Calu3 (cell line): ENCODE measurements around the gene UNC5C. TPM values are rescaled to one million over a fixed set of nuclear protein-coding genes. Genes with fewer than 3 reads are reported as not detected.

Experiments used
- BruUV-seq: library from RNA; stranded (reverse); fragments of 400-500 nt; replicated peaks from 2 replicates; lab custom pipeline; 2021; lab: Mats Ljungman, UMichigan
- CTCF ChIA-PET: fragments of 300-600 bp; sonication (Branson Sonifier 250); formaldehyde crosslinking; loops from one replicate; lab custom pipeline; 2022; ENCODE audit warnings: antibody characterized with exemption; lab: Charles Lee
- DNase-seq: peaks from one replicate; pipeline ENCODE4 v3.0.0; 2022
- H3K27ac Mint-ChIP-seq: one replicate; pipeline ENCODE4 v1.8.0; 2022; ENCODE audit warnings: mixed read lengths; ENCODE audit not compliant: unreplicated experiment
- H3K27me3 Mint-ChIP-seq: one replicate; pipeline ENCODE4 v1.8.0; 2022; ENCODE audit warnings: mixed read lengths; ENCODE audit not compliant: unreplicated experiment
- H3K36me3 Mint-ChIP-seq: one replicate; pipeline ENCODE4 v1.8.0; 2022; ENCODE audit warnings: mild to moderate bottlenecking, moderate library complexity, mixed read lengths; ENCODE audit not compliant: insufficient read depth, unreplicated experiment
- H3K4me1 Mint-ChIP-seq: one replicate; pipeline ENCODE4 v1.8.0; 2022; ENCODE audit warnings: mild to moderate bottlenecking, low read depth, mixed read lengths; ENCODE audit not compliant: unreplicated experiment
- H3K4me3 Mint-ChIP-seq: one replicate; pipeline ENCODE4 v1.8.0; 2022; ENCODE audit warnings: mild to moderate bottlenecking, low read depth, moderate library complexity, mixed read lengths; ENCODE audit not compliant: unreplicated experiment
- H3K9me3 Mint-ChIP-seq: one replicate; pipeline ENCODE4 v1.8.0; 2022; ENCODE audit warnings: low read depth, mixed read lengths; ENCODE audit not compliant: unreplicated experiment
- intact Hi-C: fragments of 100-400 bp; cut with micrococcal nuclease; formaldehyde crosslinking; loops from one replicate; pipeline ENCODE4 v1.10.0; 2022; ENCODE audit not compliant: unreplicated experiment
- total RNA-seq: library from RNA; stranded (reverse); gene quantifications from 2 replicates; pipeline ENCODE4 v1.2.3, GENCODE V29; 2022
- TF ChIP-seq, protein P1 (sequence below): fragments of 200-600 bp; IDR thresholded peaks from one replicate; pipeline ENCODE4 v1.8.0; 2022; ENCODE audit warnings: antibody characterized with exemption; ENCODE audit not compliant: unreplicated experiment

The UNC5C gene
- total RNA-seq, 1 experiment from 2014 or later, result not detected

DNA sequence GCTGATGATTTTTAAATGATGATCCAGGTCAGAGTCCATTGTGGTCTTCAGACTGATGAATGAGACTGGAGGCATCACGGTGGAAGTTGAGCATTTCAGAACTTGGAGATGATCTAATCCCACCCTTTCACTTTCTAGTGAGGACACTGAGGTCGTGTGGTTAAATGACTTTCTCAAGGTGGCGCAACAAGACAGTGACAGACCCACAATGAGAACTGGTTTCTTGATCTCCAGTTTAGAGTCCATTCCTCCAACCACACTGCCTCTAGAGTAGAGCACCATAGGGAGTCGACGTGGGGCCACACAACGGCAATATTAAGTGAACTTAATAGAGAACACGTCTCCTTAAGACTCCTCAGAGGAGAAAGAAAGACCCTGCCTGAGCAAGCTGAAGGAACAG is 381.0 kb downstream of the UNC5C start:
- H3K27ac Mint-ChIP-seq, result no peak overlapping the region
- H3K9me3 Mint-ChIP-seq, result no peaks in the 10 kb centered on the region
- BruUV-seq, result no TSS peak
- TF ChIP-seq, protein P1, sequence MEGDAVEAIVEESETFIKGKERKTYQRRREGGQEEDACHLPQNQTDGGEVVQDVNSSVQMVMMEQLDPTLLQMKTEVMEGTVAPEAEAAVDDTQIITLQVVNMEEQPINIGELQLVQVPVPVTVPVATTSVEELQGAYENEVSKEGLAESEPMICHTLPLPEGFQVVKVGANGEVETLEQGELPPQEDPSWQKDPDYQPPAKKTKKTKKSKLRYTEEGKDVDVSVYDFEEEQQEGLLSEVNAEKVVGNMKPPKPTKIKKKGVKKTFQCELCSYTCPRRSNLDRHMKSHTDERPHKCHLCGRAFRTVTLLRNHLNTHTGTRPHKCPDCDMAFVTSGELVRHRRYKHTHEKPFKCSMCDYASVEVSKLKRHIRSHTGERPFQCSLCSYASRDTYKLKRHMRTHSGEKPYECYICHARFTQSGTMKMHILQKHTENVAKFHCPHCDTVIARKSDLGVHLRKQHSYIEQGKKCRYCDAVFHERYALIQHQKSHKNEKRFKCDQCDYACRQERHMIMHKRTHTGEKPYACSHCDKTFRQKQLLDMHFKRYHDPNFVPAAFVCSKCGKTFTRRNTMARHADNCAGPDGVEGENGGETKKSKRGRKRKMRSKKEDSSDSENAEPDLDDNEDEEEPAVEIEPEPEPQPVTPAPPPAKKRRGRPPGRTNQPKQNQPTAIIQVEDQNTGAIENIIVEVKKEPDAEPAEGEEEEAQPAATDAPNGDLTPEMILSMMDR, result no peak
- H3K4me1 Mint-ChIP-seq, result no peaks in the 10 kb centered on the region
- CTCF ChIA-PET, result no interaction called here
- intact Hi-C loops, result loop anchor here (5.0 kb wide), 1 partner anchor 344 kb away; no protein-coding TSS in a partner anchor
- no peaks in the 10 kb centered on the region for H3K27me3 Mint-ChIP-seq
- H3K4me3 Mint-ChIP-seq, result no peak overlapping the region
- DNase-seq, result no peak
- H3K36me3 Mint-ChIP-seq, result no peaks in the 10 kb centered on the region

DNA sequence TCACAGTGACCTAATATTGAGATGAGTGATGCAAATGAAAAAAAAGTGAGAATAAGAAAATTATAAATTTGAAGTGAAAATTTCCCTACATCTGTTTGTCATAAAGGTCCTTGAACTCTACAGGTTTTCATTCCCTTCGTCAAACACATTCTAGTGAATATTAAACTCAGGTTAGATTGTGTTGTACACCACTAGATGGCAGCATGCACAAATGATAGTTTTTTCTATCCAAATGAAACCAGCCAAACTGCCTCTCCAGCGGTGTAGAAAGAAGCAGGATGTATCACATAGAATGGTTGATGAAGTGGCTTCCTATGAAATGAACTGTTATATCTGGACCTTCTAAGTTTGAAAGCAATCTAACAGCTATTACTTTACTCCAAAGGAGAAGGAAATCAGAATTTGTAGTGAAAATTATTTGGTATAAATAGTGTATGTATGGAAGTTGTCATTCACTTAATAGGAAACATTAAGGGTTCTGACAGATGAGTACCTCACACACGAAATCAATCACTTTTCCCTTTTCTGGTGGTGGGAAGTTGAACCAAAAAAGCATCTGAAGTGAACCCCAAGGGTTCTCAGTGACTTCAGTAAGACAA is 382.7 kb downstream of the UNC5C start:
- peak; percentile 24 for DNase-seq
- H3K9me3 Mint-ChIP-seq, result no peaks in the 10 kb centered on the region
- H3K27me3 Mint-ChIP-seq, result no peaks in the 10 kb centered on the region
- no peak overlapping the region for H3K4me3 Mint-ChIP-seq
- H3K27ac Mint-ChIP-seq, result no peak overlapping the region
- H3K4me1 Mint-ChIP-seq, result no peaks in the 10 kb centered on the region
- CTCF ChIA-PET, result no interaction called here
- intact Hi-C loops, result loop anchor here (5.0 kb wide), 1 partner anchor 346 kb away; no protein-coding TSS in a partner anchor
- TF ChIP-seq, protein P1, result no peak
- H3K36me3 Mint-ChIP-seq, result no peaks in the 10 kb centered on the region
- BruUV-seq, result no TSS peak

DNA sequence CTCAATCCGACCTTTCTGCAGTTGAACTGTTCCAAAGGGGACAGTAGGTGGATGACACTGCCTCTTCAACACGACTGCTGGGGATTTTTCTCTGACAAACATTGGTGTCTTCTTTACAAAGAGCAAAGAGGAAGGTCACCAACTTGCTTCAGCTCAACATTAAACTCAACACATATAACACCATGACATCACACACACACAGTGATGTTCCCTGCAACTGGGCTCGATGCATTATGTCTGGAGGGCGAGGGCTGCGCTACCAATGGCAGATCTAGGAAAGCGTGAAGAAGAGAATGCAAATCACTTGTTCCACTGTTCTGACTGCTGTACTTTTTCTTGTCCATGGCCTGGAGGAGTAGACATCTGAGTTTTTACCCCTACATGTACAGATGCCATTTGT is 385.9 kb downstream of the UNC5C start:
- no peaks in the 10 kb centered on the region for H3K4me1 Mint-ChIP-seq
- intact Hi-C loops, result no loop called here
- no peaks in the 10 kb centered on the region for H3K27me3 Mint-ChIP-seq
- BruUV-seq, result no TSS peak
- H3K4me3 Mint-ChIP-seq, result no peak overlapping the region
- H3K36me3 Mint-ChIP-seq, result no peaks in the 10 kb centered on the region
- H3K27ac Mint-ChIP-seq, result no peak overlapping the region
- CTCF ChIA-PET, result no interaction called here
- no peaks in the 10 kb centered on the region for H3K9me3 Mint-ChIP-seq
- TF ChIP-seq, protein P1, result no peak
- no peak for DNase-seq

DNA sequence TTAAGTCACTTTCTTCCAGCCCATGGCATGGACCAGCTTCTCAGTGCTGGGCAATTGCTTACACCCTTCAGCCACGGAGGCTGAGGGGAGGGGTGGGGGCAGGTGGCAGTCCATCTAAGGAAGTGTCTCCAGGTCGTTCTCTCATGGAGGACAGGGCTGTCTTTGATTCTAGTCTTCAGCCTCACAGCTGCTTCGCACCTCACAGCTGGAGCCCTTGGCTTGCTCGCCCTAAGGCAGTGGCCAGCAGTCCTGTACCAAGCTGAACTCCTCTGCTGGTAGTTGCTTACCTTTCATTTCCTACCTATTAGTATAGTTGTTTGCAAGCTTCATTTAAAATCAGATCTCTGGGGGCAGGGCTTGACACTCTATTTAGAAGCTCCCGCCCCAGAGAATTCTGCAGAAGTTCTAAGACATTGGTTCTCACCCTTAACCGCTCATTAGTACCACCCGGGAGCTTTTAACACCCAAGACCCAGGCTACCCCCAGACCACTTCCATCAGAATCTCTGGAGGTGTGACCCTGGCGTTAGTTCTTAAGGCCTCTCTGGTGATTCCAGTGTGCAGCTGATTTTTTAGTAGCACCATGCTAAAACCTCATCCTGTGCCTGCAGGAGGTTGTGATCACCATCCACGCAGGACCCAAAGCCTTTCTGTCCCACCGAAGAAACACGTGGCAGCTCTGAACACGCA is 386.8 kb downstream of the UNC5C start:
- intact Hi-C loops, result no loop called here
- CTCF ChIA-PET, result no interaction called here
- no peak for DNase-seq
- TF ChIP-seq, protein P1, result no peak
- no peaks in the 10 kb centered on the region for H3K9me3 Mint-ChIP-seq
- BruUV-seq, result no TSS peak
- H3K36me3 Mint-ChIP-seq, result no peaks in the 10 kb centered on the region
- no peaks in the 10 kb centered on the region for H3K27me3 Mint-ChIP-seq
- H3K4me3 Mint-ChIP-seq, result no peak overlapping the region
- H3K4me1 Mint-ChIP-seq, result no peaks in the 10 kb centered on the region
- H3K27ac Mint-ChIP-seq, result no peak overlapping the region
